ENCODE data around the gene POP4.

GRCh38 chr19:29651622-29652394, 45.7 kb downstream of the POP4 start:
- no peak for TF ChIP-seq POLR2A (IDR thresholded peaks at IDR 0.05)
- TF ChIP-seq CTCF (IDR thresholded peaks at IDR 0.05), result no peak

Data from transverse colon (tissue), 3 donors.